CD4-positive, CD25-positive, alpha-beta regulatory T cell (primary cell): ENCODE measurements around the gene ZNF598. TPM values are rescaled to one million over a fixed set of nuclear protein-coding genes. Genes with fewer than 3 reads are reported as not detected.

Source experiments
- ATAC-seq, 2 donors: fragments of 150-1000 bp; cut with Tn5 transposase; one replicate each; pipeline ENCODE4 v1.10.0; 2021; ENCODE audit warnings: low read depth in 2 of 2, moderate number of reproducible peaks in 2 of 2, moderate library complexity in 1 of 2
- DNase-seq, 3 donors: peaks; one replicate each; pipeline versions ENCODE4 v3.0.0 to v3.0.0-alpha.2; 2012 to 2022; ENCODE audit warnings: mixed read lengths in 1 of 3
- H3K27ac ChIP-seq: one replicate; pipeline ENCODE4 v1.7.0; 2013; ENCODE audit warnings: mild to moderate bottlenecking, low read length; ENCODE audit not compliant: insufficient read depth, poor library complexity, severe bottlenecking
- H3K27me3 ChIP-seq: one replicate; pipeline ENCODE4 v1.7.0; 2013; ENCODE audit warnings: low read length; ENCODE audit not compliant: control insufficient read depth, insufficient read depth
- H3K36me3 ChIP-seq: one replicate; pipeline ENCODE4 v1.7.0; 2013; ENCODE audit warnings: mild to moderate bottlenecking, low read length, moderate library complexity; ENCODE audit not compliant: control insufficient read depth, insufficient read depth
- H3K4me1 ChIP-seq: 2 replicates; pipeline ENCODE4 v1.7.0; 2013; ENCODE audit warnings: mild to moderate bottlenecking, low read length; ENCODE audit not compliant: insufficient read depth, control insufficient read depth, poor library complexity, severe bottlenecking
- H3K4me3 ChIP-seq: one replicate; pipeline ENCODE4 v1.7.0; 2013; ENCODE audit warnings: low read depth, mild to moderate bottlenecking, low read length, moderate library complexity
- H3K9me3 ChIP-seq, 2 experiments: 1 replicate in 1 of 2; 2 replicates in 1 of 2; pipeline ENCODE4 v1.7.0; 2013; ENCODE audit warnings: low read length in 2 of 2, mild to moderate bottlenecking in 1 of 2, moderate library complexity in 1 of 2; ENCODE audit not compliant: control insufficient read depth in 2 of 2
- H3K27ac Mint-ChIP-seq, 3 donors: one replicate each; pipeline ENCODE4 v1.8.0; 2020 to 2022; ENCODE audit warnings: mild to moderate bottlenecking in 3 of 3, mixed read lengths in 3 of 3, moderate library complexity in 2 of 3
- H3K27me3 Mint-ChIP-seq: one replicate; pipeline ENCODE4 v1.8.0; 2022; ENCODE audit warnings: mild to moderate bottlenecking, mixed read lengths
- H3K36me3 Mint-ChIP-seq: one replicate; pipeline ENCODE4 v1.8.0; 2020; ENCODE audit warnings: mixed read lengths
- H3K4me1 Mint-ChIP-seq, 4 donors: one replicate each; pipeline ENCODE4 v1.8.0; 2020 to 2022; ENCODE audit warnings: mixed read lengths in 4 of 4, mild to moderate bottlenecking in 1 of 4
- H3K4me3 Mint-ChIP-seq, 4 donors: one replicate each; pipeline ENCODE4 v1.8.0; 2020 to 2022; ENCODE audit warnings: mild to moderate bottlenecking in 4 of 4, mixed read lengths in 4 of 4, moderate library complexity in 3 of 4
- H3K9me3 Mint-ChIP-seq, 7 donors: one replicate each; pipeline ENCODE4 v1.8.0; 2020 to 2022; ENCODE audit warnings: mixed read lengths in 7 of 7, mild to moderate bottlenecking in 3 of 7, moderate library complexity in 2 of 7
- polyA plus RNA-seq, 4 donors: library from polyadenylated mRNA; unstranded; fragments of 300-500 nt; fragmentation: Illumina TruSeq; gene quantifications; one replicate each; pipeline ENCODE4 v1.2.3, GENCODE V29; 2021
- total RNA-seq: library from RNA; stranded (reverse); gene quantifications from one replicate; pipeline ENCODE4 v1.2.3, GENCODE V29; 2022

ZNF598 gene
- total and polyA plus RNA-seq, 5 donors from 2014 or later, result 1.8 to 48.2 (median 3.0) TPM

GRCh38 chr16:1991948-1992703 is 17.5 kb downstream of the ZNF598 start:
- ATAC-seq (peak; percentile 80 to 83), DNase-seq (peak; percentile 90 to 98 (median 92))
- peaks cover 0 to 29% (median 10%) of the 10 kb centered on the region in 4 donors for H3K4me1 Mint-ChIP-seq
- H3K27me3 Mint-ChIP-seq, result peaks cover 17% of the 10 kb centered on the region
- H3K4me3 Mint-ChIP-seq, result peak overlapping the region; percentile 70 to 91 (median 82)
- Histone ChIP-seq H3K4me3 (no peak overlapping the region), H3K9me3 (no peaks in the 10 kb centered on the region), H3K4me1 (peaks cover 20% of the 10 kb centered on the region), H3K36me3 (no peaks in the 10 kb centered on the region), H3K27ac (peak overlapping the region; percentile 77), H3K27me3 (peaks cover 6% of the 10 kb centered on the region)
- H3K27ac Mint-ChIP-seq, result peak overlapping the region; percentile 5 to 26 (median 25)
- peaks cover 0 to 2% (median 0%) of the 10 kb centered on the region in 7 donors for H3K9me3 Mint-ChIP-seq
- peaks cover under 1% of the 10 kb centered on the region for H3K36me3 Mint-ChIP-seq

- Mint-ChIP-seq H3K27me3 (peaks cover 21% of the 10 kb centered on the region), H3K27ac (peak overlapping the region; percentile 26 to 90 (median 74)), H3K36me3 (no peaks in the 10 kb centered on the region), H3K4me1 (peaks cover 0 to 29% (median 12%) of the 10 kb centered on the region in 4 donors), H3K9me3 (peaks cover 0 to 2% (median 0%) of the 10 kb centered on the region in 7 donors), H3K4me3 (peak overlapping the region; percentile 80 to 91 (median 83))
- H3K27ac ChIP-seq, result peak overlapping the region; percentile 77
- DNase-seq (peak in 1 of 3 donors; percentile 22), ATAC-seq (no peak)
- no peaks in the 10 kb centered on the region for H3K9me3 ChIP-seq
- H3K36me3 ChIP-seq, result no peaks in the 10 kb centered on the region
- H3K4me1 ChIP-seq, result peaks cover 20% of the 10 kb centered on the region
- H3K4me3 ChIP-seq, result peak overlapping the region; percentile 61
- peaks cover 6% of the 10 kb centered on the region for H3K27me3 ChIP-seq
Measured at GRCh38 chr16:1991588-1991947, 18.1 kb downstream of the ZNF598 start.

GRCh38 chr16:1991135-1991551 is 18.5 kb downstream of the ZNF598 start:
- peak overlapping the region; percentile 61 for H3K4me3 ChIP-seq

GRCh38 chr16:1990351-1991134 is 19.1 kb downstream of the ZNF598 start:
- Mint-ChIP-seq H3K9me3 (peaks cover 0 to 2% (median 0%) of the 10 kb centered on the region in 7 donors), H3K4me1 (peaks cover 0 to 29% (median 13%) of the 10 kb centered on the region in 4 donors), H3K4me3 (peak overlapping the region; percentile 80 to 91 (median 83)), H3K36me3 (no peaks in the 10 kb centered on the region), H3K27me3 (peaks cover 22% of the 10 kb centered on the region), H3K27ac (peak overlapping the region in 2 of 3 donors; percentile 14 to 90)
- H3K27ac ChIP-seq, result no peak overlapping the region
- ATAC-seq (no peak), DNase-seq (peak in 1 of 3 donors; percentile 39)
- H3K36me3 ChIP-seq, result no peaks in the 10 kb centered on the region
- H3K4me1 ChIP-seq, result peaks cover 20% of the 10 kb centered on the region
- H3K9me3 ChIP-seq, result no peaks in the 10 kb centered on the region
- H3K27me3 ChIP-seq, result peaks cover 6% of the 10 kb centered on the region
- peak overlapping the region; percentile 48 for H3K4me3 ChIP-seq

More at GRCh38 chr16:1991135-1991551, 18.5 kb downstream of the ZNF598 start:
- H3K4me1 Mint-ChIP-seq, result peaks cover 0 to 29% (median 13%) of the 10 kb centered on the region in 4 donors
- H3K27ac ChIP-seq, result peak overlapping the region; percentile 77
- peaks cover 0 to 2% (median 0%) of the 10 kb centered on the region in 7 donors for H3K9me3 Mint-ChIP-seq
- H3K27me3 Mint-ChIP-seq, result peaks cover 22% of the 10 kb centered on the region
- peak in 1 of 2 donors; percentile 17 for ATAC-seq
- H3K9me3 ChIP-seq, result no peaks in the 10 kb centered on the region
- H3K4me1 ChIP-seq, result peaks cover 20% of the 10 kb centered on the region
- H3K36me3 Mint-ChIP-seq, result no peaks in the 10 kb centered on the region
- peak overlapping the region; percentile 80 to 91 (median 83) for H3K4me3 Mint-ChIP-seq
- H3K27ac Mint-ChIP-seq, result peak overlapping the region; percentile 26 to 90 (median 74)
- H3K27me3 ChIP-seq, result peaks cover 6% of the 10 kb centered on the region
- DNase-seq, result peak; percentile 35 to 56 (median 36)
- no peaks in the 10 kb centered on the region for H3K36me3 ChIP-seq

GRCh38 chr16:1990101-1990350 is 19.6 kb downstream of the ZNF598 start:
- Histone ChIP-seq H3K36me3 (no peaks in the 10 kb centered on the region), H3K27ac (no peak overlapping the region), H3K4me3 (no peak overlapping the region), H3K27me3 (peaks cover 6% of the 10 kb centered on the region), H3K9me3 (no peaks in the 10 kb centered on the region), H3K4me1 (peaks cover 24% of the 10 kb centered on the region)
- H3K27me3 Mint-ChIP-seq, result peaks cover 22% of the 10 kb centered on the region
- ATAC-seq (no peak), DNase-seq (no peak)
- H3K36me3 Mint-ChIP-seq, result no peaks in the 10 kb centered on the region
- peaks cover 0 to 2% (median 0%) of the 10 kb centered on the region in 7 donors for H3K9me3 Mint-ChIP-seq
- H3K4me3 Mint-ChIP-seq, result no peak overlapping the region
- H3K27ac Mint-ChIP-seq, result no peak overlapping the region
- H3K4me1 Mint-ChIP-seq, result peaks cover 0 to 29% (median 13%) of the 10 kb centered on the region in 4 donors

- peaks cover 6% of the 10 kb centered on the region for H3K27me3 ChIP-seq
- H3K9me3 Mint-ChIP-seq, result peaks cover 0 to 2% (median 0%) of the 10 kb centered on the region in 7 donors
- ATAC-seq (no peak), DNase-seq (no peak)
- H3K27ac ChIP-seq, result no peak within 1 kb of the TSS
- no peaks in the 10 kb centered on the region for H3K36me3 Mint-ChIP-seq
- H3K4me3 Mint-ChIP-seq, result peak within 1 kb of the TSS; percentile 80 to 90 (median 85)
- no peaks in the 10 kb centered on the region for H3K36me3 ChIP-seq
- H3K27ac Mint-ChIP-seq, result peak within 1 kb of the TSS in 1 of 3 donors; percentile 14
- H3K4me3 ChIP-seq, result peak within 1 kb of the TSS; percentile 48
- peaks cover 0 to 34% (median 14%) of the 10 kb centered on the region in 4 donors for H3K4me1 Mint-ChIP-seq
- peaks cover 22% of the 10 kb centered on the region for H3K27me3 Mint-ChIP-seq
- peaks cover 30% of the 10 kb centered on the region for H3K4me1 ChIP-seq
- no peaks in the 10 kb centered on the region for H3K9me3 ChIP-seq
Measured at GRCh38 chr16:1989209-1990100, 20.2 kb downstream of the ZNF598 start, which contains the start of gene SYNGR3. Gene SYNGR3 (plus strand): TSS chr16:1989970. CDS start chr16:1990103, 133 bp downstream.

- H3K4me1 Mint-ChIP-seq, result peaks cover 0 to 41% (median 18%) of the 10 kb centered on the region in 4 donors
Measured at GRCh38 chr16:1987198-1987597, 22.4 kb downstream of the ZNF598 start.

More at GRCh38 chr16:1987198-1987597, 22.4 kb downstream of the ZNF598 start:
- Mint-ChIP-seq H3K27me3 (peaks cover 27% of the 10 kb centered on the region), H3K36me3 (no peaks in the 10 kb centered on the region), H3K27ac (no peak overlapping the region), H3K9me3 (peaks cover 0 to 2% (median 0%) of the 10 kb centered on the region in 7 donors), H3K4me3 (peak overlapping the region in 2 of 4 donors; percentile 36 to 88)
- Histone ChIP-seq H3K4me3 (no peak overlapping the region), H3K27me3 (peaks cover 8% of the 10 kb centered on the region), H3K4me1 (peaks cover 39% of the 10 kb centered on the region), H3K36me3 (no peaks in the 10 kb centered on the region), H3K27ac (no peak overlapping the region), H3K9me3 (no peaks in the 10 kb centered on the region)
- DNase-seq (no peak), ATAC-seq (no peak)
